PC-9 (cell line): ENCODE data around the gene BGLAP. TPM values are rescaled to one million over a fixed set of nuclear protein-coding genes. Genes with fewer than 3 reads are reported as not detected.

Source experiments
- BruUV-seq: library from RNA; stranded (reverse); fragments of 400-500 nt; replicated peaks from 2 replicates; lab custom pipeline; 2021; lab: Mats Ljungman, UMichigan
- CTCF ChIA-PET: fragments of 300-600 bp; sonication (Branson Sonifier 250); formaldehyde crosslinking; loops from one replicate; lab custom pipeline; 2022; ENCODE audit warnings: antibody characterized with exemption; lab: Charles Lee
- POLR2A ChIA-PET: fragments of 300-600 bp; sonication (Branson Sonifier 250); formaldehyde crosslinking; loops from one replicate; lab custom pipeline; 2022; ENCODE audit warnings: antibody characterized with exemption; ENCODE audit not compliant: unreplicated experiment; lab: Charles Lee
- DNase-seq, 2 experiments: peaks; one replicate each; pipeline versions ENCODE4 v3.0.0 to v3.0.0-alpha.2; 2015 to 2022; ENCODE audit warnings: mixed read lengths in 1 of 2
- H2AFZ ChIP-seq: fragments of 200-600 bp; sonication (generic); 2 replicates; pipeline ENCODE4 v1.8.1; 2017; ENCODE audit warnings: antibody characterized with exemption
- H3F3A ChIP-seq: fragments of 200-600 bp; sonication (generic); 2 replicates; pipeline ENCODE4 v1.8.1; 2017; ENCODE audit warnings: antibody characterized with exemption, mild to moderate bottlenecking, low read depth; ENCODE audit not compliant: insufficient read depth
- H3K27ac ChIP-seq: fragments of 200-600 bp; sonication (generic); 2 replicates; pipeline ENCODE4 v1.6.1; 2016; ENCODE audit warnings: mixed run types
- H3K27me3 ChIP-seq: fragments of 200-600 bp; sonication (generic); 2 replicates; pipeline ENCODE4 v1.6.1; 2016; ENCODE audit warnings: low read depth, mixed run types; ENCODE audit not compliant: insufficient read depth
- H3K36me3 ChIP-seq: fragments of 200-600 bp; sonication (generic); 2 replicates; pipeline ENCODE4 v1.6.1; 2016; ENCODE audit warnings: low read depth, mixed run types
- H3K4me1 ChIP-seq: fragments of 200-600 bp; sonication (generic); replicated peaks from 2 replicates; pipeline ENCODE4 v1.6.1; 2016; ENCODE audit warnings: mixed run types; ENCODE audit not compliant: insufficient read depth
- H3K4me2 ChIP-seq: fragments of 200-600 bp; sonication (generic); 2 replicates; pipeline ENCODE4 v1.6.1; 2017; ENCODE audit warnings: mixed run types
- H3K4me3 ChIP-seq: fragments of 200-600 bp; sonication (generic); 2 replicates; pipeline ENCODE4 v1.6.1; 2016; ENCODE audit warnings: mixed run types
- H3K79me2 ChIP-seq: fragments of 200-600 bp; sonication (generic); 2 replicates; pipeline ENCODE4 v1.6.1; 2017; ENCODE audit warnings: low read depth, mixed run types
- H3K9me2 ChIP-seq: fragments of 200-600 bp; sonication (generic); 2 replicates; pipeline ENCODE4 v1.8.1; 2017; ENCODE audit warnings: mild to moderate bottlenecking; ENCODE audit not compliant: insufficient read depth
- H3K9me3 ChIP-seq: fragments of 200-600 bp; sonication (generic); 2 replicates; pipeline ENCODE4 v1.8.1; 2016; ENCODE audit warnings: low read depth; ENCODE audit not compliant: insufficient read depth
- H4K20me1 ChIP-seq: fragments of 200-600 bp; sonication (generic); 2 replicates; pipeline ENCODE4 v1.8.1; 2017; ENCODE audit not compliant: insufficient read depth
- CTCF ChIP-seq: fragments of 200-600 bp; sonication (generic); conservative IDR thresholded peaks from 2 replicates; pipeline ENCODE4 v1.6.1; 2017; ENCODE audit warnings: mixed run types, antibody characterized with exemption, mild to moderate bottlenecking, moderate library complexity
- EZH2 ChIP-seq: fragments of 200-600 bp; sonication (generic); IDR thresholded peaks from 2 replicates; pipeline ENCODE4 v1.8.0; 2017; ENCODE audit warnings: antibody characterized with exemption, low read depth
- intact Hi-C: fragments of 100-400 bp; cut with micrococcal nuclease; formaldehyde crosslinking; loops from one replicate; pipeline ENCODE4 v1.10.0; 2022; ENCODE audit not compliant: unreplicated experiment
- total RNA-seq: library from RNA; stranded (reverse); gene quantifications from 2 replicates; pipeline ENCODE4 v1.2.3, GENCODE V29; 2021

BGLAP gene
- total RNA-seq, 1 experiment from 2014 or later: 2.6 TPM

- H4K20me1 ChIP-seq: no peaks in the 10 kb centered on the region
- H3K36me3 ChIP-seq: no peaks in the 10 kb centered on the region; the same call in 1 of the 2 replicates
- no peak for TF ChIP-seq EZH2
- TF ChIP-seq CTCF: no peak
- no TSS peak for BruUV-seq
- intact Hi-C loops: no loop called here
- no peaks in the 10 kb centered on the region for H3F3A ChIP-seq
- no peaks in the 10 kb centered on the region for H3K27me3 ChIP-seq
- ChIA-PET POLR2A (no interaction called here), CTCF (no interaction called here)
- no peaks in the 10 kb centered on the region for H3K9me3 ChIP-seq
- H3K79me2 ChIP-seq: no peaks in the 10 kb centered on the region
- DNase-seq: no peak
- H3K4me2 ChIP-seq: no peak overlapping the region
- H3K27ac ChIP-seq: no peak overlapping the region
- H3K9me2 ChIP-seq: no peaks in the 10 kb centered on the region
- no peaks in the 10 kb centered on the region for H3K4me1 ChIP-seq
- no peak overlapping the region for H3K4me3 ChIP-seq
- no peak overlapping the region for H2AFZ ChIP-seq
Measured at GRCh38 chr1:156204686-156205085, 37.3 kb upstream of the BGLAP start.

DNA sequence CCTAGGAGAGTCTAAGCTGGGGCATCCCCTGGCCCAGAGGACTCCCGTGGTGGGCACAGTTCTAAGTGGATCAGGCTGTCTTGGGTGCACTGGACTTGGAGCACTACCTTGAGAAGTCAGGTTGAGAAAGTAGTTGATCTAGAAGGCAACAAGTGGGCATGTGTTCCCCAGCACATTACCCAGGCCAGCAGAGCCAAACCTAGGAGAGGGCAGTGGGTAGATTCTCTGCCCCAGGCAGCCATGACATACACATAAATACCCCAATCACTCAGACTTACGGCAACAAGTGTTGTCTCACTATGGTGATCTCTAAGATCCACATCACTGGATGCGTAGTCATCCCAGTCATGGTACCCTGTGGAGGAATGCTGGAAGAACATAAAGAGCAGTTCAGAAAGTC lies 30.7 kb upstream of the BGLAP start:
- no peaks in the 10 kb centered on the region for H3K36me3 ChIP-seq
- no peak for TF ChIP-seq EZH2
- no peak for TF ChIP-seq CTCF
- no peak overlapping the region for H3K4me2 ChIP-seq
- intact Hi-C loops: loop anchor here (10.0 kb wide), 1 partner anchor 276 kb away; the partner anchor contains the start of gene KHDC4
- H3K27me3 ChIP-seq: no peaks in the 10 kb centered on the region
- no TSS peak for BruUV-seq
- peaks cover 17% of the 10 kb centered on the region for H3K4me1 ChIP-seq
- DNase-seq: no peak
- ChIA-PET POLR2A (no interaction called here), CTCF (no interaction called here)
- H4K20me1 ChIP-seq: no peaks in the 10 kb centered on the region
- H3K4me3 ChIP-seq: no peak overlapping the region
- no peak overlapping the region for H3K27ac ChIP-seq
- H2AFZ ChIP-seq: no peak overlapping the region
- no peaks in the 10 kb centered on the region for H3K9me3 ChIP-seq
- H3K9me2 ChIP-seq: no peaks in the 10 kb centered on the region
- peaks cover 17% of the 10 kb centered on the region; the same call in 1 of the 2 replicates for H3F3A ChIP-seq
- peaks cover 19% of the 10 kb centered on the region for H3K79me2 ChIP-seq

DNA sequence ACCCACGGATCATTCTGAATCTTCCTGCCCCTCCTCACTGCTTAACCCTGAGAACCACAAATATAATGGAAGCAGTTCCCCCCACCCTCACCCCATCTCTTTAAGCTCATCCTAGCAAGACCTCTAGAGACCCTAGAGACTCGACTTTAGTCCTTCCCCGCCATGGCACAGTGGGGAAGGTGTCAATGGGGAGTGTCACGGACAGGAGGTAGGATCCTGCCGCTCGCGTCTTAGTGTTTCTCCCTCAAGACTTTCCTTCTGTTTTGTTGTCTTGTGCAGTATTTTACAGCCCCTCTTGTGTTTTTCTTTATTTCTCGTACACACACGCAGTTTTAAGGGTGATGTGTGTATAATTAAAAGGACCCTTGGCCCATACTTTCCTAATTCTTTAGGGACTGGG lies 29.9 kb upstream of the BGLAP start:
- Histone ChIP-seq H2AFZ (peak overlapping the region; percentile 83), H3K27me3 (no peaks in the 10 kb centered on the region), H3K4me2 (peak overlapping the region; percentile 100), H3K4me3 (peak overlapping the region; percentile 67), H3K27ac (peak overlapping the region; percentile 82), H4K20me1 (no peaks in the 10 kb centered on the region), H3K9me3 (no peaks in the 10 kb centered on the region), H3K9me2 (no peaks in the 10 kb centered on the region), H3K4me1 (peaks cover 17% of the 10 kb centered on the region), H3K36me3 (no peaks in the 10 kb centered on the region), H3F3A (peaks cover 17% of the 10 kb centered on the region; the same call in 1 of the 2 replicates), H3K79me2 (peaks cover 19% of the 10 kb centered on the region)
- CTCF ChIA-PET: no interaction called here
- no peak for DNase-seq
- intact Hi-C loops: loop anchor here (10.0 kb wide), 1 partner anchor 277 kb away; the partner anchor contains the start of gene KHDC4
- BruUV-seq: no TSS peak
- POLR2A ChIA-PET: interaction anchor here (0.7 kb wide), 1 partner anchor 119 kb away, joined by 4 read pairs; no protein-coding TSS in a partner anchor
- TF ChIP-seq EZH2 (no peak), CTCF (no peak)
